ENCODE measurements around the gene UBA52.

- TF ChIP-seq CTCF (IDR thresholded peaks at IDR 0.05; ENCODE audit: low read depth, low read length, poor library complexity, severe bottlenecking) (no peak), EZH2phosphoT487 (IDR thresholded peaks at IDR 0.05; ENCODE audit: borderline replicate concordance, low read length) (no peak)
Measured at GRCh38 chr19:18605196-18605545, 33.5 kb downstream of the UBA52 start.
